Thymus (tissue), 11 donors: Measurements from ENCODE around the gene CACUL1. TPM values are rescaled to one million over a fixed set of nuclear protein-coding genes. Genes with fewer than 3 reads are reported as not detected.
A peak's percentile ranks its signal among the peaks of the same experiment; 100 is the strongest.

Experiments used
- DNase-seq, 9 donors: peaks; one replicate each; pipeline ENCODE4 v3.0.0-alpha.2; 2013; ENCODE audit warnings: low spot score in 9 of 9, low read depth in 6 of 9, missing footprints in 1 of 9
- H3K27ac ChIP-seq, 2 donors: one replicate each; pipeline ENCODE4 v1.5.1; 2013; ENCODE audit warnings: control low read depth in 1 of 2, low read depth in 1 of 2, low read length in 1 of 2, mild to moderate bottlenecking in 1 of 2, moderate library complexity in 1 of 2
- H3K27me3 ChIP-seq, 2 donors: one replicate each; pipeline ENCODE4 v1.5.1; 2013; ENCODE audit warnings: low read length in 1 of 2; ENCODE audit not compliant: control insufficient read depth in 2 of 2, insufficient read depth in 1 of 2
- H3K36me3 ChIP-seq, 2 donors: one replicate each; pipeline ENCODE4 v1.5.1; 2013; ENCODE audit warnings: low read length in 1 of 2, mild to moderate bottlenecking in 1 of 2, moderate library complexity in 1 of 2; ENCODE audit not compliant: control insufficient read depth in 2 of 2, insufficient read depth in 2 of 2
- H3K4me1 ChIP-seq, 2 donors: one replicate each; pipeline ENCODE4 v1.5.1; 2013; ENCODE audit warnings: low read length in 2 of 2; ENCODE audit not compliant: control insufficient read depth in 2 of 2, insufficient read depth in 2 of 2
- H3K4me3 ChIP-seq, 2 donors: one replicate each; pipeline ENCODE4 v1.5.1; 2013; ENCODE audit warnings: low read length in 2 of 2, control low read depth in 1 of 2, mild to moderate bottlenecking in 1 of 2
- H3K9me3 ChIP-seq, 2 donors: one replicate each; pipeline ENCODE4 v1.5.1; 2013; ENCODE audit warnings: low read length in 1 of 2, mild to moderate bottlenecking in 1 of 2; ENCODE audit not compliant: control insufficient read depth in 2 of 2, insufficient read depth in 1 of 2
- WGBS: extraction: QIAGEN DNeasy Blood & Tissue Kit; methylation state at CpG from one replicate; pipeline ENCODE4 v1.1.7; 2013; 5-methylcytosine and 5-hydroxymethylcytosine counted together
- polyA plus RNA-seq: library from polyadenylated mRNA; stranded (reverse); fragments of 200-250 nt; gene quantifications from one replicate; pipeline ENCODE4 v1.2.3, GENCODE V29; 2013
- total RNA-seq: library from RNA; stranded (reverse); fragments of 120-200 nt; gene quantifications from one replicate; pipeline ENCODE4 v1.2.4, GENCODE V29; 2013
- donor health status: healthy.

CACUL1 gene
- total and polyA plus RNA-seq, 2 donors = 9.9 to 15.4 TPM

DNA sequence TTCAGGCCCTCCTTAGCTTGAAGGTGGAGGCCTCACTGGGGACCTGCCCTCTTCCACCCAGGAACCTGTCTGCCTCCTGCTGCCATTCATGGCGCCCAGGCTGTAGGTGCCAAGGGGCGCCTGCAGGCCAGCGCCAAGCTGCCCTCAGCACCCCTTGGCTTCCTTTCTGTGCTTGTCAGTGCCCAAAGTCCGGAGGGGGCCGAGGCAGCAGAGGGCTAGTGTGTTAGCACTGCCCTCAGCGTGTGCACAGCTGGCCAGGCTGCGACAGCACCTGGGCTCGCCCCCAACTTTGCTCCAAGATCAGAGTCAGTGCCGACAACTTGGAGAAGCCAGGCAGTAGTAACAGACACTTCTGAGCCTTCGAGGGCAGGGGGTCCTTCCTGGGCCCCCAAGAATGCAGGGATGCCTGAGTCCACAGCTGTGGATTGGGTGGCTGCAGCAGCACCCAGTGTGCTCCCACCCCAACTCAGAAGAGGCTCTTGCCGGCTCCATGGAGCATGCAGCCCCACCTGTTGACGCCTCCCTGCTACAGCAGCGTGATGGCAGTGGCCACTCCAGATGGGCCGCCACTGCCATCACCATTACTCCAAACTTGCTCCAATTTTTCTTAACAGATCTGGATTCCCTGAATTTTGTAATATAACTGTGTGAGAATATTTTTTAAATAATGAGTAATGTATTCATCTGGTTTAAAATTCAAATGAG lies 41.7 kb downstream of the CACUL1 start:
- H3K27ac ChIP-seq = no peak overlapping the region
- H3K27me3 ChIP-seq = no peaks in the 10 kb centered on the region
- no peak for DNase-seq
- peaks cover 0 to 4% of the 10 kb centered on the region in 2 donors for H3K4me1 ChIP-seq
- H3K9me3 ChIP-seq = no peaks in the 10 kb centered on the region
- 99% methylated on average over 14 of the region's 14 CpGs for WGBS
- peaks cover 6 to 8% of the 10 kb centered on the region in 2 donors for H3K36me3 ChIP-seq
- H3K4me3 ChIP-seq = no peak overlapping the region

DNA sequence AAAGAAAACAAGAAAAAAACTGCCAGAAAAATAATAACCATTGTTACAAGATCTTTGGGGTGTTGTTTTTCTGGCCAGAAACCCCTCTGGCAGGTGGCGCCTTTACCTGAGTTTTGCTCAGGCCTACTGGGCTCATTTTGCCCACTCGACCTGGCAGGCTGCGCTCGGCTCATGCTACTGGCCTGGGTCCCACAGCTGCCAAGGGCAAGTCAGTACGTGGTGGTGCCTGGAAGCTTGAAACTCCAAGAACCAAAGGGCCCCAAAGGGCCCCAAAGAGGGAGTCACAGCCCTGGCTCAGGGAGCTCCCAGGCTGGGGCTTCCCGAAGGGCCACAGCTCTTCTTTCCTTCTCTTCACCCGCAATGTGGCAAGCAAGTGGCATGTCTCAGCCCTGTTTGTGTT lies 42.7 kb downstream of the CACUL1 start:
- Histone ChIP-seq H3K36me3 (peaks cover 5 to 6% of the 10 kb centered on the region in 2 donors), H3K4me1 (peaks cover 0 to 4% of the 10 kb centered on the region in 2 donors), H3K27ac (no peak overlapping the region), H3K9me3 (no peaks in the 10 kb centered on the region), H3K4me3 (no peak overlapping the region), H3K27me3 (no peaks in the 10 kb centered on the region)
- no peak for DNase-seq
- 89% methylated on average over 7 of the region's 7 CpGs for WGBS

DNA sequence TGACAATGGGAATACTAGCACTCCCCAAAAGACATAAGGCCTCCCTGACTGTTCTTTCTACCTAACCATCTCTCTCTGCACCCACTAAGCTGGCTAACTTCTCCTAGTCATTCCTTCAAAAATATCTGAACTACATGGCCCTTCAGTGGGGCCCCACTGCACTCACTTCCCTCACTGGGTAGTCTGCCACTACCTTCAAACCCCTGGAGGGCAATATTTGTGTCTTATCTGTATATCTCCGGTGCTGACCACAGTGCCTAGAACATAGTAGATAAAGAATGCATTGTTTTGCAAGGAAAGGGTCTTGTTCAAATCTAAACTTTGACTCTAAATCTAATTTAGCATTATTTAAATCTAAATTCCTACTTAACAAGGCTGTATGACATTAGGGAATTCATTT lies 44.3 kb downstream of the CACUL1 start:
- Histone ChIP-seq H3K27me3 (no peaks in the 10 kb centered on the region), H3K4me3 (no peak overlapping the region), H3K27ac (no peak overlapping the region), H3K36me3 (peaks cover 6 to 8% of the 10 kb centered on the region in 2 donors), H3K4me1 (peaks cover 0 to 4% of the 10 kb centered on the region in 2 donors), H3K9me3 (no peaks in the 10 kb centered on the region)
- 98% methylated on average over 1 of the region's 1 CpG for WGBS
- no peak for DNase-seq

DNA sequence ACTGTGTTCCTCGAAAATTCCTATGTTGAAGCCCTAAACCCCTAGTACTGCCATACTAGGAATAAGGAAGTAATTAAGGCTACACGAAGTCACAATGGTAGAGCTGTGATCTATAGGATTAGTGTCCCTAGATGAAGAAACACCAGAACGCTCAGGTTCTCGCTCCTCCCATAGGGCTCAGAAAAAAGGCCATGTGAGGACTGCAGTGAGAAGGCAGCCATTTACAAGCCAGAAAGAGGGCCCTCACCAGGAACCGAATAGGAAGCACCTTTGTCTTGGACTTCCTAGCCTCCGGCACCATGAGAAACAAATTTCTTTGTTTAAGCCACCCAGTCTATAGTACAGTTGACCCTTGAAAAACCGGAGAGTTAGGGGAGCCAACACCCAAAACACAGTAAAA lies 46.2 kb downstream of the CACUL1 start:
- 98% methylated on average over 7 of the region's 7 CpGs for WGBS
- Histone ChIP-seq H3K27me3 (no peaks in the 10 kb centered on the region), H3K4me3 (no peak overlapping the region), H3K36me3 (peaks cover 6 to 11% of the 10 kb centered on the region in 2 donors), H3K27ac (no peak overlapping the region), H3K4me1 (peaks cover 0 to 4% of the 10 kb centered on the region in 2 donors), H3K9me3 (no peaks in the 10 kb centered on the region)
- no peak for DNase-seq

DNA sequence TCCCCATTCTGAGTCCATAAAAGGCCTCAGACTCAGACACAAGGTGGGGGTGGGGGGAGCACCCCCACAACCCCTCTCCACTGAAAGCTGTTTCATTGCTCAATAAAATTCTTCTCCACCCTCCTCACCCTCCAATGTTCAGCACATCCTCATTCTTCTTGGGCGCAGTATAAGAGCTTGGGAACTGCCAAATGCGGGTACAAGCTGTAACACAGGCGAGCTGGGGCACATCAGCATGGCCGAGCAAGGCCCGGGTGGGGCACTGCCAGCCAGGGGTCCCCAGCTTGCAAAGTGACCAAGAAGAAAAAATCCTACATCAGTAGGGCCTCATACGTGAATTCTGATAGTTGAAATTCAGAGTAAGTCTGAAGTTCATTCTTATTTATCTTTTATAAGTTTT lies 50.1 kb downstream of the CACUL1 start:
- Histone ChIP-seq H3K9me3 (no peaks in the 10 kb centered on the region), H3K27me3 (no peaks in the 10 kb centered on the region), H3K4me1 (no peaks in the 10 kb centered on the region), H3K27ac (no peak overlapping the region), H3K4me3 (no peak overlapping the region), H3K36me3 (peaks cover 3 to 7% of the 10 kb centered on the region in 2 donors)
- 98% methylated on average over 6 of the region's 6 CpGs for WGBS
- DNase-seq = no peak

DNA sequence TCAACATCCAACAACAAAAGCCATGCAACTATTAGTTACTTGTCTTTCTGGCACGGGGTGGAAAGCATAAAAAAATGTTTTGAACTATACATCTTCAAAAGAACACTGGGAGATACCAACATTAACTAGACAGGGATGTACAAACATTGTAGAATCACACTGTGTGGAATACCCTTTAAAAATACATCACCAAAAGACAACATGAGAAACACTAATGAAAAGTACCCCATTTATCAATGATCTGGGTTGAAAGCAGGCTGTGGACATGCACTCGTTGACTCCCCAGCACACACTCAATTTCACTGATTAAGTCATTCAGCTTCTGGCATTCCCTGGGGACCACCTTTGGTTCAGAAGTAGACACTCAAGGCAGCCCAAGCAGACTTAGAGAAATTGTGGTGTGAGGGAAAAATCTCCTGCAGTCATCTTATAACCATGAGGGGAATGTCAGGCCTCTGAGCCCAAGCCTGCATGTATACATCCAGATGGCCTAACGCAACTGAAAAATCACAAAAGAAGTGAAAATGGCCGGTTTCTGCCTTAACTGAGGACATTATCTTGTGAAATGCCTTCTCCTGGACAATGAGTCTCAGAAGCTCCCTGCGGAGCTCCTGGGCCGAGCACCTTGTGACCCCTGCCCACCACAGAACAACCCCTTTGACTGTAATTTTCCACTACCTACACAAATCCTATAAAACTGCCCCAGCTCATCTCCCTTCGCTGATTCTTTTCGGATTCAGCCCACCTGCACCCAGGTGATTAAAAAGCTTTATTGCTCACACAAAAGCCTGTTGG lies 53.0 kb downstream of the CACUL1 start:
- 92% methylated on average over 8 of the region's 8 CpGs for WGBS
- no peak overlapping the region for H3K27ac ChIP-seq
- peaks cover 0 to 6% of the 10 kb centered on the region in 2 donors for H3K4me1 ChIP-seq
- H3K27me3 ChIP-seq = no peaks in the 10 kb centered on the region
- H3K4me3 ChIP-seq = no peak overlapping the region
- no peak for DNase-seq
- peaks cover 3% of the 10 kb centered on the region in 2 donors for H3K36me3 ChIP-seq
- no peaks in the 10 kb centered on the region for H3K9me3 ChIP-seq

DNA sequence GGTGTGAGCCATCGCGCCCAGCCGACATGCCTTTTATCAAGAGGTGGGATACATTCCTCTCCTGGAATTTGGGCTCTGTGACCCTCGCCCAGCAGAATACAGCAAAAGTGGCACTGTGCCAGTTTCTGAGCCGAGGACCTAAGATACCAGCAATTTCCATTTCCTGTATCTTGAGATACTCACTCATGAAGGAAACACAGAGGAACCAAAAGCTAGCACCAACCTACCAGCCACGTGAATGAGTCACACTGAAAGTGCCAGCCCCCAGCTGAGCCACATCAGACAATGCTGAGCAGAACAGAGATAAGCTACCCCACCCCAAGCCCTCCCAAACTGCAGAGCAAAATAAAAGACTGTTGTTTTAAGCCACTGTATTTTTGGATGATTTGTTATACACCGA lies 56.3 kb downstream of the CACUL1 start:
- Histone ChIP-seq H3K4me3 (no peak overlapping the region), H3K27ac (peak overlapping the region; percentile 64 to 83), H3K27me3 (no peaks in the 10 kb centered on the region), H3K4me1 (peaks cover 0 to 6% of the 10 kb centered on the region in 2 donors), H3K9me3 (no peaks in the 10 kb centered on the region), H3K36me3 (peaks cover 3 to 5% of the 10 kb centered on the region in 2 donors)
- peak; percentile 69 to 96 (median 86) for DNase-seq
- 50% methylated on average over 7 of the region's 7 CpGs for WGBS

DNA sequence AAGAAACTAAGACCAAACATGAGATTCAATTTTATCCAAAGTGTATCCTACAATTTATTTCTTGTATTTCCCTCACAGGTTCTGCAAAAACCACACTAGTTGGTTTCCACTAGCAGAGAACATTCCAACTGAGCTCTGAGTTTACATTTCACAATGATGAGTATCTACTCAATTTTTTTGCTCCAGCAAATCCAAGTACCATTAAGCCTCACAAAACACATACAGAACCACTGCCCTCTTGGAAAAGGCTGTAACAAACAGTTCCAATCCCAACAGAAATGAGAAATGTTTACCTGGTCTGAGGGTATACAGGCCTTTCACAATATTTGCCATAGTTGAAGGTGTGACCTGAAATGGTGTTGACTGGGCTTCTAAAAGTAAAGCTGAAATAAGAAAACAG lies 59.9 kb downstream of the CACUL1 start:
- no peak for DNase-seq
- Histone ChIP-seq H3K4me1 (peaks cover 0 to 6% of the 10 kb centered on the region in 2 donors), H3K27me3 (no peaks in the 10 kb centered on the region), H3K36me3 (peaks cover 3 to 5% of the 10 kb centered on the region in 2 donors), H3K4me3 (no peak overlapping the region), H3K27ac (peak overlapping the region in 1 of 2 donors; percentile 8), H3K9me3 (no peaks in the 10 kb centered on the region)

DNA sequence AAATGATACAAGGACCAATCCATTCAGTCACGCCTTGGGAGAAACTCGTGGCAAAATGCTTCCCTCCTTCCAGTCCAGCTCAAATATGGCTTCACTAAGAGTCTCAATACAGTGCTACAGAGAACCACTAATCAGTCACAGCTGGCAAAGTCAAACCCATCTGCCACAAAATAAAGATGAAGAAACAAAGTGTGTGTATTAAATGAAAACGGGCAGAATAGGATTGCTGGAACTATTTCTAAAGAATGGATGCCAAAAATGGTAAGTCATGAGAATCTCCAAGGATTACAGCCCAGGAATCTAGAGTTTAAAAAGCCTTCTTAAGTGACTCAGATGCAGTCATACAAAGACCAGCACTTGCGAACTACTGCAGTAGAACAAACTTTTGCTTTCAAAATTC lies 61.9 kb downstream of the CACUL1 start:
- Histone ChIP-seq H3K27ac (no peak overlapping the region), H3K9me3 (no peaks in the 10 kb centered on the region), H3K36me3 (peaks cover 5 to 11% of the 10 kb centered on the region in 2 donors), H3K4me1 (no peaks in the 10 kb centered on the region), H3K4me3 (no peak overlapping the region), H3K27me3 (no peaks in the 10 kb centered on the region)
- DNase-seq = no peak
- WGBS = 96% methylated on average over 4 of the region's 4 CpGs
